Measurements from ENCODE around the gene CHPT1.

CHPT1 gene

DNA sequence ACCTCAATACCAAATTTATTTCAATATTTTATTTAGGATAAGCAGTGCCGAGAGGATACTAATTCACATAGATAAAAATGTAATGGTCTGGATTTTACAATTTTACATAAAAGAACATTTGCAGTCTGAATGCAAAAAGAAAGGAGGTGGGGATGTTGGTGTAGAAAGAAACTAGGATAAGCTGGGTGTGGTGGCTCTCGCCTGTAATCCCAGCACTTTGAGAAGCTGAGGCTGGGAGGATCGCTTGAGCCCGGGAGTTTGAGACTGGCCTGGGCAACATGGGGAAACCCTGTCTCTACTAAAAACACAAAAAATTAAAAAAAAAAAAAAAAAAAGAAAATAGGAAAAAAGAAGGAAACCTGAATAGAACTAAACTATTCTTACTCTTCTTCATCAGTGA is 25.0 kb downstream of the CHPT1 start:
- Histone ChIP-seq H3K79me2 (ENCODE audit: insufficient read depth, low read length) (no peaks in the 10 kb centered on the region), H3K27ac (ENCODE audit: low read length) (no peak overlapping the region), H3K4me3 (ENCODE audit: low read depth in 1 of 2, low read length in 2 of 2) (no peak overlapping the region), H2AFZ (ENCODE audit: low read depth, low read length) (no peak overlapping the region), H4K20me1 (ENCODE audit: insufficient read depth, low read length) (no peaks in the 10 kb centered on the region), H3K9ac (ENCODE audit: low read depth, low read length) (no peak overlapping the region), H3K9me3 (ENCODE audit: insufficient read depth, low read length, severe bottlenecking) (no peaks in the 10 kb centered on the region), H3K36me3 (ENCODE audit: insufficient read depth, low read length) (peaks cover 3% of the 10 kb centered on the region; the same call in 1 of the 2 replicates), H3K27me3 (ENCODE audit: insufficient read depth, low read length, poor library complexity) (no peaks in the 10 kb centered on the region), H3K4me1 (ENCODE audit: insufficient read depth, low read length) (no peaks in the 10 kb centered on the region), H3K4me2 (ENCODE audit: insufficient read depth, low read length) (no peak overlapping the region)
- TF ChIP-seq, protein P1, sequence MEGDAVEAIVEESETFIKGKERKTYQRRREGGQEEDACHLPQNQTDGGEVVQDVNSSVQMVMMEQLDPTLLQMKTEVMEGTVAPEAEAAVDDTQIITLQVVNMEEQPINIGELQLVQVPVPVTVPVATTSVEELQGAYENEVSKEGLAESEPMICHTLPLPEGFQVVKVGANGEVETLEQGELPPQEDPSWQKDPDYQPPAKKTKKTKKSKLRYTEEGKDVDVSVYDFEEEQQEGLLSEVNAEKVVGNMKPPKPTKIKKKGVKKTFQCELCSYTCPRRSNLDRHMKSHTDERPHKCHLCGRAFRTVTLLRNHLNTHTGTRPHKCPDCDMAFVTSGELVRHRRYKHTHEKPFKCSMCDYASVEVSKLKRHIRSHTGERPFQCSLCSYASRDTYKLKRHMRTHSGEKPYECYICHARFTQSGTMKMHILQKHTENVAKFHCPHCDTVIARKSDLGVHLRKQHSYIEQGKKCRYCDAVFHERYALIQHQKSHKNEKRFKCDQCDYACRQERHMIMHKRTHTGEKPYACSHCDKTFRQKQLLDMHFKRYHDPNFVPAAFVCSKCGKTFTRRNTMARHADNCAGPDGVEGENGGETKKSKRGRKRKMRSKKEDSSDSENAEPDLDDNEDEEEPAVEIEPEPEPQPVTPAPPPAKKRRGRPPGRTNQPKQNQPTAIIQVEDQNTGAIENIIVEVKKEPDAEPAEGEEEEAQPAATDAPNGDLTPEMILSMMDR (IDR thresholded peaks at IDR 0.05; ENCODE audit: borderline replicate concordance, extremely low read depth, low read length, poor library complexity, severe bottlenecking): no peak
- no peak for TF ChIP-seq EZH2 (IDR thresholded peaks at IDR 0.05; ENCODE audit: borderline replicate concordance, low read depth, low read length, severe bottlenecking)
- ATAC-seq (ENCODE audit: insufficient read depth, low read depth): no peak
- DNase-seq: no peak

DNA sequence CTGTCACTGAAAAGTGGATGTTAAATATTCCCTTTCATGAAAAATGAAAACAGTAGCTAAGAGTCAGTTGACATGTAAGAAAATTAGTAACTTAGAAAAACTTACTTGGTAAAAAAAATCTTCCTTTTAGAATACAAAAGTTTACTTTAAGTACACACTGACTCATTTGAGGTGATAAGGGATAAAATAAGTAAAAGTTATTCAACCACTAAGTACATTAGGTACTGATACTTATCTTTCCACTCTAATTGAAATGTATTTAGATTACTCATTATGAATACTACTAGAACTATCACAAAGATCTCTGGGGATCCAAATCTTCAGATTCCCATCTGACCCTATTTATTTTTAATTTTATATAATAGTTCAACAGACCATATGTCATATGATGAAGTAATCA is 29.7 kb downstream of the CHPT1 start:
- TF ChIP-seq, protein P1 (IDR thresholded peaks at IDR 0.05; ENCODE audit: borderline replicate concordance, extremely low read depth, low read length, poor library complexity, severe bottlenecking): no peak
- TF ChIP-seq EZH2 (IDR thresholded peaks at IDR 0.05; ENCODE audit: borderline replicate concordance, low read depth, low read length, severe bottlenecking): no peak
- Histone ChIP-seq H3K79me2 (ENCODE audit: insufficient read depth, low read length) (no peaks in the 10 kb centered on the region), H4K20me1 (ENCODE audit: insufficient read depth, low read length) (no peaks in the 10 kb centered on the region), H2AFZ (ENCODE audit: low read depth, low read length) (no peak overlapping the region), H3K27ac (ENCODE audit: low read length) (no peak overlapping the region), H3K4me3 (ENCODE audit: low read depth in 1 of 2, low read length in 2 of 2) (no peak overlapping the region), H3K4me2 (ENCODE audit: insufficient read depth, low read length) (no peak overlapping the region), H3K9me3 (ENCODE audit: insufficient read depth, low read length, severe bottlenecking) (no peaks in the 10 kb centered on the region), H3K4me1 (ENCODE audit: insufficient read depth, low read length) (no peaks in the 10 kb centered on the region), H3K9ac (ENCODE audit: low read depth, low read length) (no peak overlapping the region), H3K36me3 (ENCODE audit: insufficient read depth, low read length) (peaks cover 7% of the 10 kb centered on the region; the same call in 1 of the 2 replicates), H3K27me3 (ENCODE audit: insufficient read depth, low read length, poor library complexity) (no peaks in the 10 kb centered on the region)
- DNase-seq (no peak), ATAC-seq (ENCODE audit: insufficient read depth, low read depth) (no peak)

DNA sequence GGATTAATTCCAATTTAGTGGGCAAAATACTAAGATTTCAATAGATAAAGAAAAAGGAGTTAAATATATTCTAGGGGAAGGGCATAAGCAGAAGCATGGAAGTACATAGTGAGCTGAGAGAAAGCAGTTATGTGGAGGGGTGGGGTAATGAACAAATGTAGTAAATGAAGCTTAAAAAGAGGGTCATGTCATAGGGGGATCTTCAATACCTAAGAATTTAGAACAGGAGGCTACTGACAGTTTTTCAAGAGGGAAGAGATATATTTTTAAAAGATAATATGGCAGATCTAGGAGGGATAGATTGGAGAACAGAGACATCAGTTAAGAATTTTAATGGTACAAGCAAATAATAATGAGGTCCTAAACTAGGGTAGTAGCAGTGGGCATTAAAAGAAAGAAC is 32.4 kb downstream of the CHPT1 start:
- TF ChIP-seq, protein P1 (IDR thresholded peaks at IDR 0.05; ENCODE audit: borderline replicate concordance, extremely low read depth, low read length, poor library complexity, severe bottlenecking): no peak
- TF ChIP-seq EZH2 (IDR thresholded peaks at IDR 0.05; ENCODE audit: borderline replicate concordance, low read depth, low read length, severe bottlenecking): no peak
- Histone ChIP-seq H3K36me3 (ENCODE audit: insufficient read depth, low read length) (peaks cover 8% of the 10 kb centered on the region; the same call in 1 of the 2 replicates), H3K27me3 (ENCODE audit: insufficient read depth, low read length, poor library complexity) (no peaks in the 10 kb centered on the region)

DNA sequence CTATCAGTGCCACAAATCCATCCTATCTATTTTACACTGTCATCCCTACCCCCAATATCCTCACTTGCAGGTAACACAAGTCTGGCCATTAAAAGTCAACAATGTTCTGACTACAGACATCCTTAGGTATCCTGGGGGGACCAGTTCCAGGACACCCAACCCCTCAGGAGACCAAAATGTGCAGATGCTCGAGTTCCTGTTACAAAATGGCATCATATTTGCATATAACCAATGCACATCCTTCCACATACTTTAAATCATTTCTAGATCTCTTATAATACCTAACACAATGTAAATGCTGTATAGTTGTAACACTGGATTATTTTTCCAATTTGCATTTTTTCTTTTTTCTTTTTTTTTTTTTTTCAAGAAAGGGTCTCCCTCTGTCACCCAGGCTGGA is 34.9 kb downstream of the CHPT1 start:
- no peak overlapping the region for H3K4me2 ChIP-seq (ENCODE audit: insufficient read depth, low read length)

More for the DNA sequence above, 32.4 kb downstream of the CHPT1 start:
- Histone ChIP-seq H2AFZ (ENCODE audit: low read depth, low read length) (no peak overlapping the region), H3K9me3 (ENCODE audit: insufficient read depth, low read length, severe bottlenecking) (no peaks in the 10 kb centered on the region), H3K79me2 (ENCODE audit: insufficient read depth, low read length) (no peaks in the 10 kb centered on the region), H3K4me3 (ENCODE audit: low read depth in 1 of 2, low read length in 2 of 2) (no peak overlapping the region), H3K9ac (ENCODE audit: low read depth, low read length) (no peak overlapping the region), H3K4me2 (ENCODE audit: insufficient read depth, low read length) (no peak overlapping the region), H3K4me1 (ENCODE audit: insufficient read depth, low read length) (no peaks in the 10 kb centered on the region), H3K27ac (ENCODE audit: low read length) (no peak overlapping the region), H4K20me1 (ENCODE audit: insufficient read depth, low read length) (no peaks in the 10 kb centered on the region)
- DNase-seq (no peak), ATAC-seq (ENCODE audit: insufficient read depth, low read depth) (no peak)

More for the DNA sequence above, 34.9 kb downstream of the CHPT1 start:
- H4K20me1 ChIP-seq (ENCODE audit: insufficient read depth, low read length): no peaks in the 10 kb centered on the region
- H3K9me3 ChIP-seq (ENCODE audit: insufficient read depth, low read length, severe bottlenecking): no peaks in the 10 kb centered on the region
- TF ChIP-seq EZH2 (IDR thresholded peaks at IDR 0.05; ENCODE audit: borderline replicate concordance, low read depth, low read length, severe bottlenecking): no peak
- TF ChIP-seq, protein P1 (IDR thresholded peaks at IDR 0.05; ENCODE audit: borderline replicate concordance, extremely low read depth, low read length, poor library complexity, severe bottlenecking): no peak
- no peak overlapping the region for H2AFZ ChIP-seq (ENCODE audit: low read depth, low read length)
- H3K79me2 ChIP-seq (ENCODE audit: insufficient read depth, low read length): no peaks in the 10 kb centered on the region
- peaks cover 8% of the 10 kb centered on the region; the same call in 1 of the 2 replicates for H3K36me3 ChIP-seq (ENCODE audit: insufficient read depth, low read length)
- no peak overlapping the region for H3K27ac ChIP-seq (ENCODE audit: low read length)
- H3K27me3 ChIP-seq (ENCODE audit: insufficient read depth, low read length, poor library complexity): no peaks in the 10 kb centered on the region
- no peak overlapping the region for H3K4me3 ChIP-seq (ENCODE audit: low read depth in 1 of 2, low read length in 2 of 2)
- H3K4me1 ChIP-seq (ENCODE audit: insufficient read depth, low read length): no peaks in the 10 kb centered on the region
- no peak overlapping the region for H3K9ac ChIP-seq (ENCODE audit: low read depth, low read length)
- ATAC-seq (ENCODE audit: insufficient read depth, low read depth) (no peak), DNase-seq (no peak)

All from DND-41 (cell line).